Transverse colon (tissue), 4 donors: Measurements from ENCODE around the gene RAB37.

ENCODE experiments used
- CTCF ChIP-seq, 5 experiments: fragments of 200-600 bp in 3 of 5; fragments of 450-650 bp in 2 of 5; sonication (generic) in 3 of 5; IDR thresholded peaks; 1 replicate in 2 of 5; 2 replicates in 3 of 5; pipeline ENCODE4 v1.5.1; 2016 to 2017; ENCODE audit warnings: antibody characterized with exemption in 5 of 5, inconsistent platforms in 3 of 5, mild to moderate bottlenecking in 2 of 5, moderate library complexity in 1 of 5
- EP300 ChIP-seq: sonication (generic); formaldehyde crosslinking; IDR thresholded peaks from one replicate; pipeline ENCODE4 v1.6.1; 2017; ENCODE audit warnings: antibody characterized with exemption, low read depth
- POLR2A ChIP-seq: fragments of 450-650 bp; IDR thresholded peaks from one replicate; pipeline ENCODE4 v1.6.1; 2016; ENCODE audit warnings: antibody characterized with exemption, mild to moderate bottlenecking, moderate library complexity
- POLR2AphosphoS5 ChIP-seq, 3 donors: sonication (generic); formaldehyde crosslinking; IDR thresholded peaks; one replicate each; pipeline ENCODE4 v1.6.1; 2016; ENCODE audit warnings: antibody characterized with exemption in 3 of 3

GRCh38 chr17:74711058-74711824 lies 25.8 kb upstream of the RAB37 start:
- no peak for TF ChIP-seq POLR2AphosphoS5 (IDR thresholded peaks at IDR 0.05)
- no peak for TF ChIP-seq CTCF (IDR thresholded peaks at IDR 0.05)
- no peak for TF ChIP-seq POLR2A
- TF ChIP-seq EP300: no peak
